ENCODE data around the gene DAND5. TPM values are rescaled to one million over a fixed set of nuclear protein-coding genes. Genes with fewer than 3 reads are reported as not detected.
A peak's percentile ranks its signal among the peaks of the same experiment; 100 is the strongest.
"Not testable (repeated sequence)": the region's sequence is repeated elsewhere in the genome, so short reads cannot be mapped to it uniquely, and the experiment has no call there.

DAND5 gene
- total and polyA plus RNA-seq, 9 of the 15 experiments (the other 6 are each of a cell fraction or from before 2014, with no cell fraction given), result 0.22 to 0.83 (median 0.60) TPM

DNA sequence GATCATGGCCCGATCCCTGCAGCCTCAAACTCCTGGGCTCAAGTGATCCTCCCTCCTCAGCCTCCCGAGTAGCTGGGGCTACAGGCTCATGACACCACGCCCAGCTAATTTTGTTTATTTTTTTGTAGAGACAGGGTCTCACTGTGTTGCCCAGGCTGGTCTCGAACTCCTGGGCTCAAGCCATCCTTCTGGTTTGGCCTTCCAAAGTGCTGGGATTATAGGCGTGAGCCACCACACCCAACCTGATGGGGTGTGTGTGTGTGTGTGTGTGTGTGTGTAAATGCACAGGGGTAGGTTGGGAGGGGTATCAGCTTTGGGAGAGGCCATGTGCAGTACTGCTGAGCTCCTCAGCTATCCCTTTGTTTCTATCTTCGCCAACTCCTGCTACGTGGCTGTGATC is 6.7 kb downstream of the DAND5 start:
- BruUV-seq (replicated peaks); H3K79me2 ChIP-seq (ENCODE audit: control insufficient read depth, insufficient read depth, low read length); FAIRE-seq; H3K9me3 ChIP-seq (replicated peaks; ENCODE audit: control insufficient read depth, insufficient read depth, low read depth, low read length); ATAC-seq; H2AFZ ChIP-seq (ENCODE audit: low read depth, low read length); H3K4me2 ChIP-seq (ENCODE audit: insufficient read depth, low read length); H4K20me1 ChIP-seq (replicated peaks; ENCODE audit: control insufficient read depth, insufficient read depth, low read length); H3K27me3 ChIP-seq (ENCODE audit: control insufficient read depth in 2 of 2, insufficient read depth in 2 of 2, low read length in 2 of 2); H3K9ac ChIP-seq (ENCODE audit: insufficient read depth in 1 of 2, low read depth in 2 of 2, low read length in 2 of 2); H3K4me3 ChIP-seq; H3K27ac ChIP-seq (ENCODE audit: extremely low read depth, low read depth, low read length); H3K9me1 ChIP-seq (ENCODE audit: control insufficient read depth, insufficient read depth, low read length); H3K36me3 ChIP-seq (ENCODE audit: control insufficient read depth, insufficient read depth, low read length): not testable (repeated sequence)
- DNase-seq (ENCODE audit: extremely low read depth in 1 of 4, low spot score in 3 of 4), result peak in 2 of 4 experiments; percentile 5 to 7
- ChIA-PET CTCF (ENCODE audit: low intra/inter-chr PET ratio) (interaction anchor here (0.8 kb wide), 1 partner anchor 118 kb away, joined by 5 read pairs; no protein-coding TSS in a partner anchor), POLR2A (interaction anchor here (0.6 to 3.1 kb wide), 6 partner anchors 11 to 234 kb away, joined by 3 to 17 read pairs (median 4); no protein-coding TSS in a partner anchor)
- in situ Hi-C loops (cut with MboI) (loop anchor here (5.0 to 10.0 kb wide), 2 partner anchors 116 to 449 kb away; no protein-coding TSS in a partner anchor), intact Hi-C loops (cut with micrococcal nuclease) (loop anchor here (5.0 kb wide), 1 partner anchor 286 kb away; no protein-coding TSS in a partner anchor)
- TF ChIP-seq ZNF121 (CRISPR knock-in tag; conservative IDR thresholded peaks at IDR 0.05), result peak; percentile 76
- WGBS (ENCODE audit: insufficient coverage, low coverage, missing lambda C conversion rate), result 40% methylated on average over 7 of the region's 7 CpGs
- H3K4me1 ChIP-seq (replicated peaks in 1 of 2; ENCODE audit: control insufficient read depth in 2 of 2, insufficient read depth in 2 of 2, low read length in 2 of 2), result peaks cover 8 to 49% of the 10 kb centered on the region in 2 experiments; a peak in 4 of 5 replicates

- intact Hi-C loops (cut with micrococcal nuclease), result loop anchor here (5.0 kb wide), 1 partner anchor 282 kb away; no protein-coding TSS in a partner anchor
- Histone ChIP-seq H3K4me2 (ENCODE audit: insufficient read depth, low read length) (no peak overlapping the region), H3K9me3 (replicated peaks; ENCODE audit: control insufficient read depth, insufficient read depth, low read depth, low read length) (no peaks in the 10 kb centered on the region), H2AFZ (ENCODE audit: low read depth, low read length) (no peak overlapping the region), H4K20me1 (replicated peaks; ENCODE audit: control insufficient read depth, insufficient read depth, low read length) (no peaks in the 10 kb centered on the region), H3K4me3 (no peak overlapping the region), H3K9me1 (ENCODE audit: control insufficient read depth, insufficient read depth, low read length) (no peaks in the 10 kb centered on the region), H3K9ac (ENCODE audit: insufficient read depth in 1 of 2, low read depth in 2 of 2, low read length in 2 of 2) (no peak overlapping the region), H3K27me3 (ENCODE audit: control insufficient read depth in 2 of 2, insufficient read depth in 2 of 2, low read length in 2 of 2) (no peaks in the 10 kb centered on the region), H3K4me1 (replicated peaks in 1 of 2; ENCODE audit: control insufficient read depth in 2 of 2, insufficient read depth in 2 of 2, low read length in 2 of 2) (peaks cover 10 to 52% of the 10 kb centered on the region in 2 experiments; a peak in 4 of 5 replicates), H3K79me2 (ENCODE audit: control insufficient read depth, insufficient read depth, low read length) (no peaks in the 10 kb centered on the region), H3K36me3 (ENCODE audit: control insufficient read depth, insufficient read depth, low read length) (no peaks in the 10 kb centered on the region), H3K27ac (ENCODE audit: extremely low read depth, low read depth, low read length) (no peak overlapping the region)
- ATAC-seq (no peak), FAIRE-seq (no peak), DNase-seq (ENCODE audit: extremely low read depth in 1 of 4, low spot score in 3 of 4) (peak in 1 of 4 experiments; percentile 5)
- no TSS peak for BruUV-seq (replicated peaks)
- POLR2A ChIA-PET, result interaction anchor here (0.8 to 0.9 kb wide), 2 partner anchors 121 to 173 kb away, joined by 3 to 5 read pairs; no protein-coding TSS in a partner anchor
- TF ChIP-seq ZNF384 (IDR thresholded peaks at IDR 0.05; ENCODE audit: low read depth, low read length), result peak; percentile 66; the same call in 1 of the 2 replicates
- TF ChIP-seq, protein P1, sequence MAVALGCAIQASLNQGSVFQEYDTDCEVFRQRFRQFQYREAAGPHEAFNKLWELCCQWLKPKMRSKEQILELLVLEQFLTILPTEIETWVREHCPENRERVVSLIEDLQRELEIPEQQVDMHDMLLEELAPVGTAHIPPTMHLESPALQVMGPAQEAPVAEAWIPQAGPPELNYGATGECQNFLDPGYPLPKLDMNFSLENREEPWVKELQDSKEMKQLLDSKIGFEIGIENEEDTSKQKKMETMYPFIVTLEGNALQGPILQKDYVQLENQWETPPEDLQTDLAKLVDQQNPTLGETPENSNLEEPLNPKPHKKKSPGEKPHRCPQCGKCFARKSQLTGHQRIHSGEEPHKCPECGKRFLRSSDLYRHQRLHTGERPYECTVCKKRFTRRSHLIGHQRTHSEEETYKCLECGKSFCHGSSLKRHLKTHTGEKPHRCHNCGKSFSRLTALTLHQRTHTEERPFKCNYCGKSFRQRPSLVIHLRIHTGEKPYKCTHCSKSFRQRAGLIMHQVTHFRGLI (CRISPR knock-in tag; IDR thresholded peaks at IDR 0.05), result no peak
- peak; percentile 42 for TF ChIP-seq PRDM10 (IDR thresholded peaks at IDR 0.05; ENCODE audit: partially characterized antibody)
- WGBS (ENCODE audit: insufficient coverage, low coverage, missing lambda C conversion rate), result 7% methylated on average over 3 of the region's 3 CpGs
- in situ Hi-C loops (cut with MboI), result loop anchor here (5.0 to 10.0 kb wide), 2 partner anchors 112 to 445 kb away; no protein-coding TSS in a partner anchor
- CTCF ChIA-PET (ENCODE audit: low intra/inter-chr PET ratio), result interaction anchor here (0.9 kb wide), 1 partner anchor 14 kb away, joined by 3 read pairs; no protein-coding TSS in a partner anchor
Measured at GRCh38 chr19:12979974-12980373, 10.6 kb downstream of the DAND5 start.

Measured in K562 (cell line).